ENCODE measurements around the gene EMC7. TPM values are rescaled to one million over a fixed set of nuclear protein-coding genes. Genes with fewer than 3 reads are reported as not detected.

Gene EMC7
- total RNA-seq, 4 donors from 2014 or later, result 29.9 to 41.4 (median 34.4) TPM

DNA sequence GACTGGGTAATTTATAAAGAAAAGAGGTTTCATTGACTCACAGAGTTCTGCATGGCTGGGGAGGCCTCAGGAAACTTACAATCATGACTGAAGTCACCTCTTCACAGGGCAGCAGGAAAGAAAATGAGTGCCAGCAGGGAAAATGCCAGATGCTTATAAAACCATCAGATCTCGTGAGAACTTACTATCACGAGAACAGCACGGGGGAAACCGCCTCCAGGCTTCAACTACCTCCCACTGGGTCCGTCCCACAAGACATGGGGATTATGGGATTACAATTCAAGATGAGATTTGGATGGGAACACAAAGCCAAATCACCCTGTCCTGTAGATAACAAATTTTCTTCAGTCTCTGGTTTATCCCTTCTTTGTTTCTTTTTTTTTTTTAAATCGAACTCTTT is 31.7 kb downstream of the EMC7 start:
- Histone ChIP-seq H3K27me3 (no peaks in the 10 kb centered on the region), H3K36me3 (no peaks in the 10 kb centered on the region), H3K9me3 (no peaks in the 10 kb centered on the region), H3K27ac (no peak overlapping the region), H3K4me3 (no peak overlapping the region), H3K4me1 (no peaks in the 10 kb centered on the region)
- no peak for DNase-seq (ENCODE audit: low spot score in 2 of 2)
- WGBS, 2 donors, result 69 to 78% methylated on average over 6 of the region's 6 CpGs
- no peak for TF ChIP-seq EP300 (IDR thresholded peaks at IDR 0.05)
- TF ChIP-seq POLR2A (IDR thresholded peaks at IDR 0.05), result no peak
- TF ChIP-seq, protein P1, sequence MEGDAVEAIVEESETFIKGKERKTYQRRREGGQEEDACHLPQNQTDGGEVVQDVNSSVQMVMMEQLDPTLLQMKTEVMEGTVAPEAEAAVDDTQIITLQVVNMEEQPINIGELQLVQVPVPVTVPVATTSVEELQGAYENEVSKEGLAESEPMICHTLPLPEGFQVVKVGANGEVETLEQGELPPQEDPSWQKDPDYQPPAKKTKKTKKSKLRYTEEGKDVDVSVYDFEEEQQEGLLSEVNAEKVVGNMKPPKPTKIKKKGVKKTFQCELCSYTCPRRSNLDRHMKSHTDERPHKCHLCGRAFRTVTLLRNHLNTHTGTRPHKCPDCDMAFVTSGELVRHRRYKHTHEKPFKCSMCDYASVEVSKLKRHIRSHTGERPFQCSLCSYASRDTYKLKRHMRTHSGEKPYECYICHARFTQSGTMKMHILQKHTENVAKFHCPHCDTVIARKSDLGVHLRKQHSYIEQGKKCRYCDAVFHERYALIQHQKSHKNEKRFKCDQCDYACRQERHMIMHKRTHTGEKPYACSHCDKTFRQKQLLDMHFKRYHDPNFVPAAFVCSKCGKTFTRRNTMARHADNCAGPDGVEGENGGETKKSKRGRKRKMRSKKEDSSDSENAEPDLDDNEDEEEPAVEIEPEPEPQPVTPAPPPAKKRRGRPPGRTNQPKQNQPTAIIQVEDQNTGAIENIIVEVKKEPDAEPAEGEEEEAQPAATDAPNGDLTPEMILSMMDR (IDR thresholded peaks at IDR 0.05), result no peak

DNA sequence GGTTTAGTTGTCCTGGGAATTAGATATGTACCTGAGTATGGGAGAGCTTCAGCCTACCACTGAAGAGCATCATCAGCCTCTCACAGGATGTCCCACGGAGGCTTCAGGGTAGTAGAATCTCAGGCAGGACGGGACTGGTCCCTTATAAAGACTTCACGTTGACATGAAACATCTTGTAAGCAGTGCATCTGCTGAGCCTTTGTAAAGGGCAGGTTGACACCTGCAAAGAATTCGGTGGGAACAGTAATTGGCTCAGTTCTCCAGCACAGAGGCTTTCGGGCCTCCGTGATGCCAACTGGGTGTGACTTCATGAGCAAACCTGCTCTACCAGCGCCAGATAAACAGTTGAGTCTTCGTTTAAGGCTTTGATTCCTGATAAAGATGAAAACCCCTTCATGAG is 35.7 kb downstream of the EMC7 start:
- TF ChIP-seq, protein P1 (IDR thresholded peaks at IDR 0.05), result no peak
- TF ChIP-seq EP300 (IDR thresholded peaks at IDR 0.05), result no peak
- no peak for TF ChIP-seq POLR2A (IDR thresholded peaks at IDR 0.05)
- Histone ChIP-seq H3K4me3 (no peak overlapping the region), H3K36me3 (no peaks in the 10 kb centered on the region), H3K9me3 (no peaks in the 10 kb centered on the region), H3K27me3 (no peaks in the 10 kb centered on the region), H3K27ac (no peak overlapping the region), H3K4me1 (no peaks in the 10 kb centered on the region)
- WGBS, 2 donors, result 87 to 88% methylated on average over 8 of the region's 8 CpGs
- no peak for DNase-seq (ENCODE audit: low spot score in 2 of 2)

DNA sequence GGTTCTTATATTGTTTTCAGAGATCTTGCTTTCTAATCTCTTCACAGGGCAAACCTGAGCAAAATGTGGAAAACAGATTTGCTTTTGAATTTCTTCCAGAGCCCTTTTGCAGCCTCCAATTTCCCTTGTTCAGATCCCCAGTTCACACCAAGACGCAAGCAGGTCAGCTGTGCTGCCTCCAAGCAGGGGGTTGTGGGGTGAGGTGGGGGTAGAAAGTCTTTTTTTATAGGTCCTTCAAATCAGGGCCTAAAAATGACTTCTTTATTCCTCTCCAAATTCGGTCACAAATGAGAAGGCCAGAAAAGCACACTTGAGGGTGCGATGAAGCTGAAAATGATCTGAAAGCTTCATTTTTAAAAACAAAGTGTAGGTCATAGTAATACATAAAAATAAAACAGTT is 36.4 kb downstream of the EMC7 start:
- DNase-seq (ENCODE audit: low spot score in 2 of 2), result no peak
- no peak overlapping the region for H3K27ac ChIP-seq
- WGBS, 2 donors, result 58 to 68% methylated on average over 3 of the region's 3 CpGs
- H3K4me3 ChIP-seq, result no peak overlapping the region
- no peaks in the 10 kb centered on the region for H3K9me3 ChIP-seq
- no peaks in the 10 kb centered on the region for H3K4me1 ChIP-seq
- TF ChIP-seq POLR2A (IDR thresholded peaks at IDR 0.05) (no peak), EP300 (IDR thresholded peaks at IDR 0.05) (no peak)
- TF ChIP-seq, protein P1 (IDR thresholded peaks at IDR 0.05), result no peak
- H3K36me3 ChIP-seq, result no peaks in the 10 kb centered on the region
- no peaks in the 10 kb centered on the region for H3K27me3 ChIP-seq

DNA sequence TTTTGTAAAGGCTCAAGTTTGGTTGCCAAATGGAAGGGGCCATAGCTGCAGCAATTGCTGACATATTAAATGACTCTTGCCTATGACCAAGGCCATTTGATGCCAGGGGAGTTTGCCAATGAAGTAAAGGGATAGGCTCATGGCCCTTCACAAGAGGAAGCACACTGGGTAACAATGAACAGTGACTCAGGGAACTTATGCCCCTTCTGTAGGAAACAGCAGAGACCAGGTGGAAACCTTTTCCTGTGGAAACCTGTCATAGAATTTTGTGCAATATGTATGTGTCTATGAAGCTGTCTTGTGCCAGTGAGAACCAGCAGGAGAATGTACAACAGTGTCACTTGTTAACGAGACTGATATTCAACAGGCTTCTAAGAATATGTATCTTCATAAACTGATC is 37.2 kb downstream of the EMC7 start:
- Histone ChIP-seq H3K9me3 (no peaks in the 10 kb centered on the region), H3K27ac (no peak overlapping the region), H3K4me1 (no peaks in the 10 kb centered on the region), H3K27me3 (no peaks in the 10 kb centered on the region), H3K4me3 (no peak overlapping the region), H3K36me3 (no peaks in the 10 kb centered on the region)
- WGBS, 2 donors, result 0% methylated on average over 1 of the region's 1 CpG
- DNase-seq (ENCODE audit: low spot score in 2 of 2), result no peak
- TF ChIP-seq POLR2A (IDR thresholded peaks at IDR 0.05) (no peak), EP300 (IDR thresholded peaks at IDR 0.05) (no peak)
- TF ChIP-seq, protein P1 (IDR thresholded peaks at IDR 0.05), result no peak

DNA sequence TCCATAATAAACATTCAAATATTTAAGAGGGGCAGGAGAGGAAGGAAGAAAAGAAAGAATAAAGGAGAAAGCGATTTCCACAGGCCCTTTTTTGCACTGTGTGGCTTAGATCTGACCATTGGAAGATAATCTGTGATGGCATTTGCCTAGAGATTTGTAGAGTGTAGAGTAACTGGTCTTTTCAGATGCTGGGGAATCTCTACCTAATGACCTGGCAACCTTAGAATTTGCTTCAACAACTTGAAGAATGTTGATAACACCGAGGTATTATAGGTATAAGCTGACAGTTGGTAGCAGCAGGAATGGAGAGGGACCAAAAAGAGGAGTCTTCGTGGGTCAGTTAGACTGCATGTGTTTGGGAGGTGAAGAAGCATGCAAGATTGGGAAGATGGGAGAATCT is 41.7 kb downstream of the EMC7 start:
- H3K27ac ChIP-seq, result no peak overlapping the region
- no peaks in the 10 kb centered on the region for H3K27me3 ChIP-seq
- WGBS, 2 donors, result 77 to 80% methylated on average over 3 of the region's 3 CpGs
- no peaks in the 10 kb centered on the region for H3K9me3 ChIP-seq
- DNase-seq (ENCODE audit: low spot score in 2 of 2), result no peak
- no peak for TF ChIP-seq POLR2A (IDR thresholded peaks at IDR 0.05)
- no peaks in the 10 kb centered on the region for H3K36me3 ChIP-seq
- no peak overlapping the region for H3K4me3 ChIP-seq
- H3K4me1 ChIP-seq, result no peaks in the 10 kb centered on the region

DNA sequence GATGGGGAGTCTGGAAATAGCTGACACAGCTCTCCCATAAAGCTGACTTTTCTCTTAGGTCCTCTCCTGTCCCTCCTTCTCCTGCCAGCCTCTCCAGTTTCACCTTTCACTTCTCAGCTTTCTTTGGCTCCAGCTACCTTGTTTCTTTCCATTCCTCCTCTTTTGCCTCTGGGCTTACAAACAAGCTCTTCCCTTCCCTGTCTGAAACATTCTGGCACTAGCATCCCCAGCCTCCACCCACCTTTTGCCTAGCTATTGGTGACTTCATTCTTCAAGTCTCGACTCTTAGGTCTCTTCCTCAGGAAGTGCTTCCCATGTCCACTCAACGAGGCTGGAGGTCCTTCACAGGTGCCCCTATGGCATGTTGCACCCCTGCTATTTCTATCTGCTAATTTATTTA is 42.2 kb downstream of the EMC7 start:
- Histone ChIP-seq H3K4me1 (no peaks in the 10 kb centered on the region), H3K9me3 (no peaks in the 10 kb centered on the region), H3K27me3 (no peaks in the 10 kb centered on the region), H3K36me3 (no peaks in the 10 kb centered on the region), H3K27ac (no peak overlapping the region), H3K4me3 (no peak overlapping the region)
- no peak for TF ChIP-seq EP300 (IDR thresholded peaks at IDR 0.05)
- TF ChIP-seq, protein P1 (IDR thresholded peaks at IDR 0.05), result no peak
- WGBS, 2 donors, result 48 to 63% methylated on average over 2 of the region's 2 CpGs
- no peak for DNase-seq (ENCODE audit: low spot score in 2 of 2)

All from tibial nerve (tissue), 4 donors.